Neural cell (in vitro differentiated cells): ENCODE data around the gene NOP56. TPM values are rescaled to one million over a fixed set of nuclear protein-coding genes. Genes with fewer than 3 reads are reported as not detected.
A peak's percentile ranks its signal among the peaks of the same experiment; 100 is the strongest.

Experiments
- H2AFZ ChIP-seq: fragments of 200-600, 300-800 bp; sonication (generic), shearing (Covaris generic); 2 replicates; pipeline ENCODE4 v1.6.0; 2014; ENCODE audit warnings: low read depth, mild to moderate bottlenecking, antibody characterized with exemption, low read length, moderate library complexity
- H3F3A ChIP-seq: fragments of 200-600 bp; shearing (Covaris generic); 2 replicates; pipeline ENCODE4 v1.6.1; 2016; ENCODE audit warnings: mild to moderate bottlenecking, moderate library complexity, mixed read lengths, antibody characterized with exemption, low read length; ENCODE audit not compliant: insufficient read depth, poor library complexity, severe bottlenecking
- H3K27ac ChIP-seq: fragments of 200-600, 300-800 bp; sonication (generic), shearing (Covaris generic); 2 replicates; pipeline ENCODE4 v1.5.1; 2014; ENCODE audit warnings: mild to moderate bottlenecking, low read length, moderate library complexity
- H3K27me3 ChIP-seq: fragments of 300-800, 200-600 bp; sonication (generic), shearing (Covaris generic); 2 replicates; pipeline ENCODE4 v1.6.0; 2014; ENCODE audit warnings: mild to moderate bottlenecking, low read depth, low read length, moderate library complexity; ENCODE audit not compliant: insufficient read depth
- H3K36me3 ChIP-seq: fragments of 300-800, 200-600 bp; sonication (generic), shearing (Covaris generic); 2 replicates; pipeline ENCODE4 v1.5.1; 2014; ENCODE audit warnings: mild to moderate bottlenecking, antibody characterized with exemption, low read length, moderate library complexity; ENCODE audit not compliant: insufficient read depth
- H3K4me2 ChIP-seq: fragments of 300-800, 200-600 bp; sonication (generic), shearing (Covaris generic); 2 replicates; pipeline ENCODE4 v1.6.0; 2014; ENCODE audit warnings: mild to moderate bottlenecking, low read length
- H3K4me3 ChIP-seq: fragments of 300-800, 200-600 bp; sonication (generic), shearing (Covaris generic); 2 replicates; pipeline ENCODE4 v1.5.1; 2014; ENCODE audit warnings: mild to moderate bottlenecking, low read length, moderate library complexity
- H3K79me2 ChIP-seq: fragments of 200-600 bp; shearing (Covaris generic); replicated peaks from 2 replicates; pipeline ENCODE4 v1.6.0; 2014; ENCODE audit warnings: mild to moderate bottlenecking, low read length, moderate library complexity; ENCODE audit not compliant: insufficient read depth
- H3K9ac ChIP-seq: fragments of 300-800, 200-600 bp; sonication (generic), shearing (Covaris generic); 2 replicates; pipeline ENCODE4 v1.6.1; 2016; ENCODE audit warnings: mild to moderate bottlenecking, low read length, mixed read lengths
- H3K9me2 ChIP-seq: fragments of 200-600 bp; shearing (Covaris generic); 2 replicates; pipeline ENCODE4 v1.6.1; 2016; ENCODE audit warnings: mild to moderate bottlenecking, low read length, mixed read lengths; ENCODE audit not compliant: insufficient read depth
- H3K9me3 ChIP-seq: fragments of 200-600, 300-800 bp; sonication (generic), shearing (Covaris generic); 2 replicates; pipeline ENCODE4 v1.6.1; 2016; ENCODE audit warnings: mild to moderate bottlenecking, mixed run types, low read length, moderate library complexity, mixed read lengths
- H4K20me1 ChIP-seq: fragments of 200-600 bp; shearing (Covaris generic); 2 replicates; pipeline ENCODE4 v1.6.1; 2016; ENCODE audit warnings: mild to moderate bottlenecking, mixed run types; ENCODE audit not compliant: insufficient read depth
- EP300 ChIP-seq: fragments of 450-650 bp; conservative IDR thresholded peaks from 2 replicates; pipeline ENCODE4 v1.6.1; 2014; ENCODE audit warnings: antibody characterized with exemption, mild to moderate bottlenecking, moderate library complexity; ENCODE audit not compliant: poor library complexity, severe bottlenecking
- EZH2 ChIP-seq: fragments of 200-600, 300-800 bp; shearing (Covaris generic), sonication (generic); IDR thresholded peaks from 2 replicates; pipeline ENCODE4 v1.6.1; 2014; ENCODE audit warnings: antibody characterized with exemption, low read length, borderline replicate concordance, mild to moderate bottlenecking; ENCODE audit not compliant: insufficient read depth, poor library complexity, severe bottlenecking
- MXI1 ChIP-seq: fragments of 450-650 bp; conservative IDR thresholded peaks from 2 replicates; pipeline ENCODE4 v1.6.1; 2014; ENCODE audit warnings: antibody characterized with exemption, mild to moderate bottlenecking; ENCODE audit not compliant: poor library complexity, severe bottlenecking
- POLR2AphosphoS5 ChIP-seq: IDR thresholded peaks from 2 replicates; pipeline ENCODE4 v1.6.1; 2012
- RAD21 ChIP-seq: fragments of 450-650 bp; conservative IDR thresholded peaks from 2 replicates; pipeline ENCODE4 v1.6.1; 2014; ENCODE audit warnings: antibody characterized with exemption, mild to moderate bottlenecking, moderate library complexity
- SMC3 ChIP-seq: fragments of 450-650 bp; conservative IDR thresholded peaks from 2 replicates; pipeline ENCODE4 v1.6.1; 2014; ENCODE audit warnings: antibody characterized with exemption, mild to moderate bottlenecking, moderate library complexity; ENCODE audit not compliant: poor library complexity
- TAF1 ChIP-seq: IDR thresholded peaks from 2 replicates; pipeline ENCODE4 v1.6.1; 2012; ENCODE audit warnings: low read depth
- polyA plus RNA-seq: library from polyadenylated mRNA; depleted of rRNA; stranded (reverse); fragments of >200 nt; gene quantifications from 2 replicates; pipeline ENCODE4 v1.2.3, GENCODE V29; 2014
- TF ChIP-seq, protein P1 (sequence below): fragments of 450-650 bp; IDR thresholded peaks from 2 replicates; pipeline ENCODE4 v1.5.1; 2014; ENCODE audit warnings: antibody characterized with exemption, mild to moderate bottlenecking, moderate library complexity; ENCODE audit not compliant: poor library complexity, severe bottlenecking
- TF ChIP-seq, protein P2 (sequence below): IDR thresholded peaks from 2 replicates; pipeline ENCODE4 v1.6.1; 2012; ENCODE audit warnings: borderline replicate concordance

The NOP56 gene
- polyA plus RNA-seq, 1 donor from 2014 or later = 188 TPM

DNA sequence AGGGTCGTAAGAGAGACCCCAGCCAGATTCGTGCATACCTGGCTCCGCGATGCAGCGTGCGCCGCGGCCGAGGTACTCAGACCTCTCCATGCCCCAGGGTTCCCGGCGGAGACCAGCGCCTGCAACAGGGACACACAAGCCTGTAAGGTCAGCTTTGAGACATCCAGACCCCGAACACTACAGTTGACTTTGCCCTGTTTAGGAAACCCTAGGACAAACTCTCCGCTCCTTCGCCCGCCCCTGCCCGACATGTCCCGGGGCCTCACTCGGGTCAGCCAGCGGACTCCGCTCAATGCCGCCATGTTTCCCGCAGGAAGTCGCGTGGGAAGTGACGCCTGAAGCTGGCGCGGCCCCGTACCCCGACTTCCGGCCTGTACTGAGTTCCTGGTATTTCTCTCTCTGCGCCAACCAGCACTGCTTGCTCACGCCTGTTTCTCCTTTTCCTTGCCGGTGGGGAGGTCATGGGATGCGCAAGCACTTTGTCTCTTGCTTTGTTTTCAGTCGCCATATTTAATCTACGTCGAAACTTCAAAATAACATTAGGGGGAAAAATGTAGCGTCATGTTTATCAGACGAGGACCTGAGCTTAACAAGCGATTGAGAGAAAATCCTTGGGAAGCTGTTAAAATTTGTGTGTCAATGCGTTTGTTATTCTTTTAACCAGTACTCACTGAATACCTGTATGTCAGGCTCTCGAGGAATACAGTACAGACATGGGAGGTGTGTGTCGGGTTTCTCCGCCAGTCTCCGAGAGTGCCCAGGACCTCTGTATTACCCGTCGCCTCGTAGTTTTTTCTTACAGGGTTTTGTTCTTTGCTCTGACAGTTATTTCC lies 11.7 kb downstream of the NOP56 start, which contains the start of gene IDH3B:
TSS of gene IDH3B (minus strand) at position 330 of the 833 bp plus-strand sequence. CDS start at position 302, 28 bp downstream.
- peak within 1 kb of the TSS; percentile 81 for H3K9ac ChIP-seq
- no peaks in the 10 kb centered on the region for H4K20me1 ChIP-seq
- peak; percentile 64 for TF ChIP-seq TAF1
- TF ChIP-seq, protein P1, sequence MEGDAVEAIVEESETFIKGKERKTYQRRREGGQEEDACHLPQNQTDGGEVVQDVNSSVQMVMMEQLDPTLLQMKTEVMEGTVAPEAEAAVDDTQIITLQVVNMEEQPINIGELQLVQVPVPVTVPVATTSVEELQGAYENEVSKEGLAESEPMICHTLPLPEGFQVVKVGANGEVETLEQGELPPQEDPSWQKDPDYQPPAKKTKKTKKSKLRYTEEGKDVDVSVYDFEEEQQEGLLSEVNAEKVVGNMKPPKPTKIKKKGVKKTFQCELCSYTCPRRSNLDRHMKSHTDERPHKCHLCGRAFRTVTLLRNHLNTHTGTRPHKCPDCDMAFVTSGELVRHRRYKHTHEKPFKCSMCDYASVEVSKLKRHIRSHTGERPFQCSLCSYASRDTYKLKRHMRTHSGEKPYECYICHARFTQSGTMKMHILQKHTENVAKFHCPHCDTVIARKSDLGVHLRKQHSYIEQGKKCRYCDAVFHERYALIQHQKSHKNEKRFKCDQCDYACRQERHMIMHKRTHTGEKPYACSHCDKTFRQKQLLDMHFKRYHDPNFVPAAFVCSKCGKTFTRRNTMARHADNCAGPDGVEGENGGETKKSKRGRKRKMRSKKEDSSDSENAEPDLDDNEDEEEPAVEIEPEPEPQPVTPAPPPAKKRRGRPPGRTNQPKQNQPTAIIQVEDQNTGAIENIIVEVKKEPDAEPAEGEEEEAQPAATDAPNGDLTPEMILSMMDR = no peak
- TF ChIP-seq MXI1 = peak; percentile 88
- TF ChIP-seq SMC3 = peak; percentile 37
- no peak for TF ChIP-seq EZH2
- TF ChIP-seq, protein P2, sequence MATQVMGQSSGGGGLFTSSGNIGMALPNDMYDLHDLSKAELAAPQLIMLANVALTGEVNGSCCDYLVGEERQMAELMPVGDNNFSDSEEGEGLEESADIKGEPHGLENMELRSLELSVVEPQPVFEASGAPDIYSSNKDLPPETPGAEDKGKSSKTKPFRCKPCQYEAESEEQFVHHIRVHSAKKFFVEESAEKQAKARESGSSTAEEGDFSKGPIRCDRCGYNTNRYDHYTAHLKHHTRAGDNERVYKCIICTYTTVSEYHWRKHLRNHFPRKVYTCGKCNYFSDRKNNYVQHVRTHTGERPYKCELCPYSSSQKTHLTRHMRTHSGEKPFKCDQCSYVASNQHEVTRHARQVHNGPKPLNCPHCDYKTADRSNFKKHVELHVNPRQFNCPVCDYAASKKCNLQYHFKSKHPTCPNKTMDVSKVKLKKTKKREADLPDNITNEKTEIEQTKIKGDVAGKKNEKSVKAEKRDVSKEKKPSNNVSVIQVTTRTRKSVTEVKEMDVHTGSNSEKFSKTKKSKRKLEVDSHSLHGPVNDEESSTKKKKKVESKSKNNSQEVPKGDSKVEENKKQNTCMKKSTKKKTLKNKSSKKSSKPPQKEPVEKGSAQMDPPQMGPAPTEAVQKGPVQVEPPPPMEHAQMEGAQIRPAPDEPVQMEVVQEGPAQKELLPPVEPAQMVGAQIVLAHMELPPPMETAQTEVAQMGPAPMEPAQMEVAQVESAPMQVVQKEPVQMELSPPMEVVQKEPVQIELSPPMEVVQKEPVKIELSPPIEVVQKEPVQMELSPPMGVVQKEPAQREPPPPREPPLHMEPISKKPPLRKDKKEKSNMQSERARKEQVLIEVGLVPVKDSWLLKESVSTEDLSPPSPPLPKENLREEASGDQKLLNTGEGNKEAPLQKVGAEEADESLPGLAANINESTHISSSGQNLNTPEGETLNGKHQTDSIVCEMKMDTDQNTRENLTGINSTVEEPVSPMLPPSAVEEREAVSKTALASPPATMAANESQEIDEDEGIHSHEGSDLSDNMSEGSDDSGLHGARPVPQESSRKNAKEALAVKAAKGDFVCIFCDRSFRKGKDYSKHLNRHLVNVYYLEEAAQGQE = peak; percentile 73
- no peak for TF ChIP-seq RAD21
- peak; percentile 93 for TF ChIP-seq POLR2AphosphoS5
- TF ChIP-seq EP300 = peak; percentile 75
- H3K27me3 ChIP-seq = peaks cover 12% of the 10 kb centered on the region
- H2AFZ ChIP-seq = peak within 1 kb of the TSS; percentile 66
- no peaks in the 10 kb centered on the region for H3K9me3 ChIP-seq
- H3K79me2 ChIP-seq = peaks cover 7% of the 10 kb centered on the region
- H3K4me3 ChIP-seq = peak within 1 kb of the TSS; percentile 82
- no peaks in the 10 kb centered on the region for H3K9me2 ChIP-seq
- H3K27ac ChIP-seq = peak within 1 kb of the TSS; percentile 94
- H3K4me2 ChIP-seq = peak within 1 kb of the TSS; percentile 98
- H3K36me3 ChIP-seq = no peaks in the 10 kb centered on the region
- H3F3A ChIP-seq = peaks cover 5% of the 10 kb centered on the region

DNA sequence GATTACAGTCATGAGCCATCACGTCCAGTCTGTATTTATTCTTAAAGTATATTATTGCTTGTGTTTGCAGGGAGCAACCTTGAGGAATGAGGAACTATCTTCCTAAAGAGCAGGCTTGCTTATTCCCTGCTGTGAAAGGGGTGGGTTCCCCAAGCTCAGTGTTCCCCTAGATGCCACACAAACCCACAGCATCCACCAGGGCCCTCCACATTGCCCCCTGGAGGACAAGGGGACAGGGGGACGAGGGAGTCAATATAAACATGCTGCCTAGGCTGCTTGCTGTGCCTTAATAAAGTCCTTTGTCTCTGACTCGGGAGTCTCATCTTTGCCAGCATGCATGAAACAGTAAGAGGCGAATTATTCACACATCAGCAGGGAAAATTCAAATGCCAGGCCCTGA lies 19.5 kb downstream of the NOP56 start:
- no peaks in the 10 kb centered on the region for H3F3A ChIP-seq
- H3K79me2 ChIP-seq = no peaks in the 10 kb centered on the region
- no peak overlapping the region for H3K4me3 ChIP-seq
- no peak overlapping the region for H3K4me2 ChIP-seq
- no peak overlapping the region for H3K27ac ChIP-seq
- H3K27me3 ChIP-seq = peaks cover 12% of the 10 kb centered on the region
- H3K9me3 ChIP-seq = no peaks in the 10 kb centered on the region
- no peaks in the 10 kb centered on the region for H3K9me2 ChIP-seq
- no peak overlapping the region for H3K9ac ChIP-seq
- no peak overlapping the region for H2AFZ ChIP-seq
- no peaks in the 10 kb centered on the region for H4K20me1 ChIP-seq
- H3K36me3 ChIP-seq = no peaks in the 10 kb centered on the region
- TF ChIP-seq RAD21 (no peak), MXI1 (no peak), SMC3 (no peak), EZH2 (no peak), EP300 (no peak), POLR2AphosphoS5 (no peak), TAF1 (no peak)
- TF ChIP-seq, protein P1 = no peak
- TF ChIP-seq, protein P2 = no peak
